IPS DF 19.7 (cell line): ENCODE measurements around the gene SLC26A9.

Experiments used
- DNase-seq: peaks from one replicate; pipeline ENCODE4 v3.0.0-alpha.2; 2013; ENCODE audit warnings: low read depth, low spot score

SLC26A9 gene

GRCh38 chr1:205973377-205974232, 30.3 kb upstream of the SLC26A9 start:
- no peak for DNase-seq

- DNase-seq: no peak
Measured at GRCh38 chr1:205972491-205973168, 29.4 kb upstream of the SLC26A9 start.

- DNase-seq: no peak
Measured at GRCh38 chr1:205972081-205972480, 28.8 kb upstream of the SLC26A9 start.

DNA sequence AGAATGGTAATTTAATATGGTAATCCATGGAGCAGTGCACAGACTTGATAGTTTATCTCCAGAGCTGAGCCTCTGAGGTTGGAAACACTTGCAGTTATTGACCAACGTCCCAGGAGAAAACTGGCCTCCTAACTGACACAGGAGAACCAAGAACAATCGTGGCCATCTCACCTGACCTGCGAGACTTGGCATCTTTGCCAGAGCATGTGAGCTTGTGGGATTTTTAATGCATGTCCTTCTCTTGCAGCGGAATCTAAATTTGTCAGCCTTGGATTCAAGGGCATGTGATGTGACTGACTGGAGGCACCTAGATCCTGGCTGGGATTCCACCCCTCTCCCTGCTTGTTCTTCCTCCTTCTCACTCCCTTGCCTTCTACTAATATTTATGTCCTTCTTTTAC, 27.8 kb upstream of the SLC26A9 start:
- DNase-seq: no peak

GRCh38 chr1:205970486-205970885, 27.2 kb upstream of the SLC26A9 start:
- DNase-seq: no peak

DNA sequence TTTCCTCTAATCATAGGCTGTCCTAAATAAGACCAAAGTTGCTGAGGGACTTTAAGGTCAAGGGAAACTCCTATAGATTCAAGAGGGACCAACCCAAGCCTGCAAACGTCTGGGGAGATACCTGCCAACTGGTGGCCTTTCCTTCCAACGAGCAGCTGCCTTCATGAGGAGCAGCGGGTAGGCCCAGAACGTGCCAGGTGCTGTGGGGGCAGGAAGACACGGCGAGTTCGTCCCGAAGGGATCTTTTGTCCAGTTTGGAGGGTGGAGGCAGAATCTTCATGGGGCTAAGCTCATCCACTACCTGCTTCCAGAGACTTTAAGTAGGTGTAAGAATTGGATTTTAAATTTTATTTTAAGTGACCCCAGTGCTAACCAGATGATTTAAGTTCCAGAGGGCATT, 26.0 kb upstream of the SLC26A9 start:
- no peak for DNase-seq

- DNase-seq: no peak
Measured at GRCh38 chr1:205967554-205968335, 24.5 kb upstream of the SLC26A9 start.

DNA sequence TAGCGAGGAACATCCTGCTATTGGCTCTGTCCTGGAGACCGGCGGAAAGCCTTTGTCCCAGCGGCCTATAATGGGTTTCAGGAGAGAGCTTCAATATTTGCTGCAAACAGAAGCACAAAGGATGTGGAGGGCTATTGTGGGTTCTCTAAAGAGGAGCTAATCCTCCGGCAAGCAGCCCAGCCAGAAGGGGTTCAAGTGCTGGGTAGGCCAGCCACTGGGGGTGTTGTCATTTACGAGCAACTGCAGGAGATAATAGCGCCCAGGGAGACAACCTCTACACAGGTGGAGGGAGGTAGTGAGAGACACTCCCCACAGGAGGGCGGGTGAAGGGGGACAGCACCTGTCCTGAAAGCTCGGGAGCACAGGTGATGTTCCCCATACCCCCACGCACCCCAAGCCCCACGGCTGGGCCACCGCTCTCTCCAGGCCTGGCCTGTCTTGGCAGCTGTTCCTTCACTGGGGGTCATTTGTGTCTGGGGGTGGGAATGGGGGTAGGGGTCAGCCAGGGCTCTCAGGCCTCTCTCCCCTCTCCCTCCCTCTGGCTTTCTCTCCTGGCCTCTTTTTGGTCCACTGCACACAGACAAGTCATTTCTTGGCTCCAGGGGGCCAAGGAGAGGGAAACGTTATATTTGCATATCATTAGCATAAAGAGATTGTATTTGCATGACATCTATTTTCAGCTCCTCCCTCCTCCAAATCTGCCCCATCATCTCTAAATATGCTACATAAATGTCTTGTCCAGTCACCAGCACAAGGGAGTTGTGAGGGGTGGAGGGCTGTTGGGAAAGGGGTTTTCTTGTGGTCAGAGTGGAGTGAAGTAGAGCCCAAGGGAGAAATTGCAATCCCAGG, 22.0 kb upstream of the SLC26A9 start:
- no peak for DNase-seq

DNA sequence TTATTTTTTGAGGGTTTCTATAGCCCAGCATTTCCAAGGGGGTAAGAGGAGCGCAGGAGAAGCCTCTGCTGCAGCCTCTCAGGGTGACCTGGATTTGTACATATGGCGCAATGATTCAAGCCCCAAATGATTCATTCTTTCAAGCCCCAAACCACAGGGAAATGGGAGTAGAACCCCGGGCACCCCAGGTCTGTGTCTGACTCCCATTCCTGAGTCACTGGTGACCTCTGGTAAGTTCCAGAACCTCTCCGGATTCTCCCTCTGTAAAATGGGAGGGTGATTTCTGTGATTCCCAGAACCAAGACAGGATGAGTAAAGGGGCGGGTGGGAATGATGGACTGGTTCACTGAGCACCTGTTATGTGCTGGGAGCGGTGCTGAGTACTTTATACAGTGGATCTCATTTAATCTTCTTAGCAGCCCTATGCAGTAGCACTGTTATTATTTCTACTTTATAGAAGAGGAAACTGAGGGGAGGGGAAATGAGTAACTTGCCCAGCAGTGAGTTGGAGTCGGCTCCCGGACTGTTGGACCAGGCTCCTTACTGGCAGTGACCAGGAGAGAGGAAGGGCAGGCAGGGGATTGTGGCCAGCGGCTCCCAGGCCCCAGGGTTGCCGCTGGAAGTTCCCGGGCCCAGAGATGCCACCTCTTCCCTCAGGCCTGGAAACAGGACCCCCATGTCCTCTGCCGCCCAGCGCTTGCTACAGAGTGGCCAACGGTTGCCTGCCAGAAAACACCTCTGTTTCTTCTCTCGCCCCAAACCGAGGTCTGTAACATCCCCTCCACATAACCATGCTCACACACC, 20.3 kb upstream of the SLC26A9 start:
- DNase-seq: no peak

DNA sequence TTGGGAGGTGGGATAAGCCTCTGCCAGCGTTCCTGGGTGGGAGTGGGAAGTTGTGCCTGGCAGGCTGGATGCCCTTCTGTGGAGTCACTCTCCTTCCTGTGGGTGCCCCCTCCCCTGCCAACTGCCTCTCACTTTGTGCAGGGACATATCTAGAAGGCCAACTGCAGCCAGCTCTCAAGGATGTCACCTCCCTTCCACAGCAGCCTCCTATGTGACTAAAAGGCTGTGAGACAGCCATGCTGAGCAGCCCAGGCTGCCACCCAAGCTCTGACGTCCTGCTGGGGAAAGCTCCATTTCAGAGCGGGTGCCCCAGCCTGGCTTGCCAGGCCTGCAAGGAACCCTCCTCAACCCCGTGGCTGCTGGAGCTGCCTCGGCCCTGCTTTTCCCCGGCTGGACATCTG, 19.6 kb upstream of the SLC26A9 start:
- DNase-seq: no peak

DNA sequence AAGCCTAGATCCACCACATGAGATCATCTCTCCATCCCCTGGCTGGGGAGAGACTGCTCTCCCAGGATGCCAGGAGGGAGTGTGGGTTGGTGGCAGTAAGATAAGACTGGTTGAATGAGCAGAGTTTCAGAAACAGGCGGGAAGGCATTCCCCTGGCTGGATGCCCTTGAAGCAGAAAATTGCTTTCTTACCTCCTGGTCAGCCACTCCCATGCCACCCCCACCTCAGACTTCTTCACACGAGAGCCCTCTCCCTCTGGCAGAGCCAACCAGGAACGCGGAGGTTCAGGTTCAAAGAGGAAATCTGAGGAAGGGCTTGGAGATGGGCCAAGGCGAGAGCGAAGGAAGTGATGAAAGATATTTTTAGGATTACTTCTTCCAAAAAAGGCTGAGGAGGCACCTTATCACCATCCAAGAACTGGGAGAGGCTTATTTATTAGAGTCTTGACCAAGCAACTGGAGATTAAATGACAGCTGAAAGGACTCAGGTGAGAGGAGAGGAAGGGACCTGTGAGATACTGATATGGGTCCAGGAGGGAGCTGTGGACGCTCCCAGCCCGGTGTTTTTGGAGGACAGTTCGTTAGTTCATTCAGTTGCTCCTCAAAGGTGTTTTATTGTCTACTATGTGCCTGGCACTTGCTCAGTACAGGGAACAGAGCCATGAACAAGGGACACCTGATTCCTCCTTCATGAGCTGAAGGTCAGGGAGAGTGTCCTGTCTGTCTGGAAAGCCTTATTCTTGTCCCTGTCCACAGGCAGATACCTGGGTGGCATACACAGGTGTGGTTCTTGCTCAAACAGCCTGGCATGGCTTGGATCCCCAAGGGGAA, 18.9 kb upstream of the SLC26A9 start:
- no peak for DNase-seq

DNA sequence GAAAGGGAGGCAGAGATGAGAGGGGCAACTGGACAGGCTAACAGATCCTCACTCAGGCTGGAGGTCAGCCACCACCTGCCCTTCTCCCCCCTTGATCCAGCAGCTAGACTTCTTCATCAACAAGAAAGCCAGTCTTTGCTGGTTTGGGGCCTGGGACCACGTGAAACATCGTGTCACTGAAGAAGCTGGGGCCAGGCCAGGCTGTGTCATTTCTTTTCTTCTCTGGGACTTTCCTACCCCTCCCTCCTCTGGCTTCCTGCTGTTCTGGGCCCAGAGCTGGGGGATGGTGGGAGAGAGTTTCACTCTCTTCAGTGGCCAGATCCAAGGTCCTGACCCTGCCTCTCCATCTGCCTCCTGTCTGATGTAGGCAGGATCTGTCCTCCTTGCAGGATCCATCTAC, 18.1 kb upstream of the SLC26A9 start:
- no peak for DNase-seq

GRCh38 chr1:205959789-205960188, 16.5 kb upstream of the SLC26A9 start:
- no peak for DNase-seq

GRCh38 chr1:205955499-205955898, 12.2 kb upstream of the SLC26A9 start:
- no peak for DNase-seq

- DNase-seq: no peak
Measured at GRCh38 chr1:205954819-205955404, 11.7 kb upstream of the SLC26A9 start.

DNA sequence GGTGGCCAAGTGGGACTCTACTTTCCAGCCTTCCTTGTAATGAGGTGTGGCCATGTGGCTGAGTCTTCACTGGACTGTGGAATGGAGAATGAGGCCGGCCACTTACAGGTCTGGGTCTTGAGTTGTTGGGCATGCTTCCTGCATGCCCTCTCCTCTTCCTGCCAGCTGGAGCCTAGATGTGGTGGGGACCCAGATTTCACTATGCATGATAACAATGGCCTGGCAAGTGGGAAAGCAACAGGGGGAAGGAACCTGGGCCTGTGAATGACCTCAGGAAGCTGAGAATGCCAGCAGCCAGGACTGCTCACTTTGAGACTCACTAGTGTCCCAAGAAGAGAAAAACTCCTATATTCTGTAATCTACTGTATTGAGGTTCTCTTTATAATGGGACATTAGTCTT, 8.5 kb upstream of the SLC26A9 start:
- no peak for DNase-seq

GRCh38 chr1:205950826-205951549, 7.7 kb upstream of the SLC26A9 start:
- no peak for DNase-seq

DNA sequence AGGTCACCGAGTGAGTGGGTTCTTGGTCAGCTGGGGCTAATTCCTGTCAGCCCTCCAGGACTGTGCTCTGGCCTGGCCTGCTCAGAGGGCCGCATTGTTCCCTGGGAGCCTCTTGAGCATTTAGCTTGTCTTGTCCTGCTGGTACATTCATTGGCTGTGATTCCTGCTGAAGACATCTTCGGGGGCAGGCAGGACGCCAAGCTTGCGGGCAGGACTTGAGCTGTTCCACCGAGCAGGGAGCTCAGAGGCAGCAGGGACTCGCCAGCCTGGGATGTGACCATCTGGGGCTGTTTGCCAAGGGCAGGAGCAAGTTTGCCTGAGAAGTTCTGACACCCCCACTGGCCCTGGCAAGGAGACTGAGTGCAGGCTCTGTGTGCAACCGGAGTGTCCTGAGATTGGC, 7.0 kb upstream of the SLC26A9 start:
- no peak for DNase-seq

DNA sequence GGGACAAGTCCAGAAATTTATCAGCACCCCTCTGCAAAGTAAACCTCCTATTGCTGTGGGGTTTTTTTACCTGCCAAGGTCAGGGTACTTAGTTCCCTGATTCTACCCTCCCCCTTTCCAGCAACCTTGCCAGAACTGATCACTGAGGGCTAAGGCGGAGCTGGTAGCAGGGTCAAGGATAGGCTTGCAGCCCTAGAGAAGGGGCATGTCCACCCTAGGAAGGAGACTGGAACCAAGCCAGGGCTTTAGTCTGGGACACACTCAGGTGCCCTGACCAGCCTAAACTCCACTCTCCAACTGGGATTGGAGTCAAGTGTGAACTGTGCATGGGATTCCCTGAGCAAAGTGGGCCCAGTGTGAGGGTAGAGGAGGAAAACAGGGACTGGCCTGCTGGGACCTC, 6.5 kb upstream of the SLC26A9 start:
- DNase-seq: no peak
